ENCODE results near the gene SEPTIN5. TPM values are rescaled to one million over a fixed set of nuclear protein-coding genes. Genes with fewer than 3 reads are reported as not detected.
A peak's percentile ranks its signal among the peaks of the same experiment; 100 is the strongest.

The SEPTIN5 gene
- total and polyA plus RNA-seq, 9 of the 15 experiments (the other 6 are each of a cell fraction or from before 2014, with no cell fraction given) = 0.03 to 195 (median 119) TPM

DNA sequence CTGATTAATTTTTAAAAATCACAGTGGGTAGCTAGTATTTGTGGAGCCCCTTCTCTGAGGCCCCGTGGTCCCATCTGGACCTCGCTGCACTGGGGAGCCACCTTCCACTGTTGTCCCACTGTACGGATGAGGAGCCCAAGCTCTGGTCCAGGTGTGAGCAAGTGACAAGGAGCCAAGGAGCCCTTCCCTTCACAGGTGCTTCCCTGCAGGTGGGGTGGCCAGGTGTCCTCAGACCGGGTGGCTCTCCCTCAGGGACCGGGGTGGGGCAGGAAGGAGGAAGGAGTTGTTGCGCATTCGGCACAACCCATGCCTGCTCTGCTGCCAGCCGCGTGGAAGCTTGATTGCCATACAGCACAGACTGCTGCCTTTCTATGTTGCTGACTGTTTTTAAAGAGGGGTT, 10.4 kb upstream of the SEPTIN5 start (continued):
- TF ChIP-seq, protein P1, sequence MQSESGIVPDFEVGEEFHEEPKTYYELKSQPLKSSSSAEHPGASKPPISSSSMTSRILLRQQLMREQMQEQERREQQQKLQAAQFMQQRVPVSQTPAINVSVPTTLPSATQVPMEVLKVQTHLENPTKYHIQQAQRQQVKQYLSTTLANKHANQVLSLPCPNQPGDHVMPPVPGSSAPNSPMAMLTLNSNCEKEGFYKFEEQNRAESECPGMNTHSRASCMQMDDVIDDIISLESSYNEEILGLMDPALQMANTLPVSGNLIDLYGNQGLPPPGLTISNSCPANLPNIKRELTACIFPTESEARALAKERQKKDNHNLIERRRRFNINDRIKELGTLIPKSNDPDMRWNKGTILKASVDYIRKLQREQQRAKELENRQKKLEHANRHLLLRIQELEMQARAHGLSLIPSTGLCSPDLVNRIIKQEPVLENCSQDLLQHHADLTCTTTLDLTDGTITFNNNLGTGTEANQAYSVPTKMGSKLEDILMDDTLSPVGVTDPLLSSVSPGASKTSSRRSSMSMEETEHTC (IDR thresholded peaks at IDR 0.05) = no peak
- TF ChIP-seq ASH1L (IDR thresholded peaks at IDR 0.05; ENCODE audit: borderline replicate concordance, low read depth, partially characterized antibody) (no peak), ARID2 (IDR thresholded peaks at IDR 0.05) (no peak), FOXJ3 (CRISPR knock-in tag; IDR thresholded peaks at IDR 0.05) (no peak), LEF1 (IDR thresholded peaks at IDR 0.05) (no peak), SRSF3 (IDR thresholded peaks at IDR 0.05; ENCODE audit: insufficient read depth, low read length) (no peak), MYC (IDR thresholded peaks at IDR 0.05; ENCODE audit: low read depth, low read length) (no peak), MYC (CRISPR knock-in tag; IDR thresholded peaks at IDR 0.05; ENCODE audit: borderline replicate concordance, low read depth) (0 out of 2 replicates have a peak, but pooled peaks have one; percentile 37), CCAR2 (IDR thresholded peaks at IDR 0.05; ENCODE audit: low read depth, low read length) (no peak), CBX1 (IDR thresholded peaks at IDR 0.05; ENCODE audit: low read depth) (no peak), RFX7 (CRISPR knock-in tag; IDR thresholded peaks at IDR 0.05) (no peak), ZNF12 (CRISPR knock-in tag; IDR thresholded peaks at IDR 0.05) (no peak), CBX2 (IDR thresholded peaks at IDR 0.05; ENCODE audit: insufficient read depth, low read length, poor library complexity, severe bottlenecking) (peak; percentile 63), XRCC3 (IDR thresholded peaks at IDR 0.05) (no peak)
- TF ChIP-seq, protein P2, sequence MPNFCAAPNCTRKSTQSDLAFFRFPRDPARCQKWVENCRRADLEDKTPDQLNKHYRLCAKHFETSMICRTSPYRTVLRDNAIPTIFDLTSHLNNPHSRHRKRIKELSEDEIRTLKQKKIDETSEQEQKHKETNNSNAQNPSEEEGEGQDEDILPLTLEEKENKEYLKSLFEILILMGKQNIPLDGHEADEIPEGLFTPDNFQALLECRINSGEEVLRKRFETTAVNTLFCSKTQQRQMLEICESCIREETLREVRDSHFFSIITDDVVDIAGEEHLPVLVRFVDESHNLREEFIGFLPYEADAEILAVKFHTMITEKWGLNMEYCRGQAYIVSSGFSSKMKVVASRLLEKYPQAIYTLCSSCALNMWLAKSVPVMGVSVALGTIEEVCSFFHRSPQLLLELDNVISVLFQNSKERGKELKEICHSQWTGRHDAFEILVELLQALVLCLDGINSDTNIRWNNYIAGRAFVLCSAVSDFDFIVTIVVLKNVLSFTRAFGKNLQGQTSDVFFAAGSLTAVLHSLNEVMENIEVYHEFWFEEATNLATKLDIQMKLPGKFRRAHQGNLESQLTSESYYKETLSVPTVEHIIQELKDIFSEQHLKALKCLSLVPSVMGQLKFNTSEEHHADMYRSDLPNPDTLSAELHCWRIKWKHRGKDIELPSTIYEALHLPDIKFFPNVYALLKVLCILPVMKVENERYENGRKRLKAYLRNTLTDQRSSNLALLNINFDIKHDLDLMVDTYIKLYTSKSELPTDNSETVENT (CRISPR knock-in tag; IDR thresholded peaks at IDR 0.05) = peak; percentile 80; the same call in 1 of the 2 replicates
- TF ChIP-seq, protein P3, sequence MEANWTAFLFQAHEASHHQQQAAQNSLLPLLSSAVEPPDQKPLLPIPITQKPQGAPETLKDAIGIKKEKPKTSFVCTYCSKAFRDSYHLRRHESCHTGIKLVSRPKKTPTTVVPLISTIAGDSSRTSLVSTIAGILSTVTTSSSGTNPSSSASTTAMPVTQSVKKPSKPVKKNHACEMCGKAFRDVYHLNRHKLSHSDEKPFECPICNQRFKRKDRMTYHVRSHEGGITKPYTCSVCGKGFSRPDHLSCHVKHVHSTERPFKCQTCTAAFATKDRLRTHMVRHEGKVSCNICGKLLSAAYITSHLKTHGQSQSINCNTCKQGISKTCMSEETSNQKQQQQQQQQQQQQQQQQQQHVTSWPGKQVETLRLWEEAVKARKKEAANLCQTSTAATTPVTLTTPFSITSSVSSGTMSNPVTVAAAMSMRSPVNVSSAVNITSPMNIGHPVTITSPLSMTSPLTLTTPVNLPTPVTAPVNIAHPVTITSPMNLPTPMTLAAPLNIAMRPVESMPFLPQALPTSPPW (CRISPR knock-in tag; IDR thresholded peaks at IDR 0.05) = no peak
- TF ChIP-seq, protein P4, sequence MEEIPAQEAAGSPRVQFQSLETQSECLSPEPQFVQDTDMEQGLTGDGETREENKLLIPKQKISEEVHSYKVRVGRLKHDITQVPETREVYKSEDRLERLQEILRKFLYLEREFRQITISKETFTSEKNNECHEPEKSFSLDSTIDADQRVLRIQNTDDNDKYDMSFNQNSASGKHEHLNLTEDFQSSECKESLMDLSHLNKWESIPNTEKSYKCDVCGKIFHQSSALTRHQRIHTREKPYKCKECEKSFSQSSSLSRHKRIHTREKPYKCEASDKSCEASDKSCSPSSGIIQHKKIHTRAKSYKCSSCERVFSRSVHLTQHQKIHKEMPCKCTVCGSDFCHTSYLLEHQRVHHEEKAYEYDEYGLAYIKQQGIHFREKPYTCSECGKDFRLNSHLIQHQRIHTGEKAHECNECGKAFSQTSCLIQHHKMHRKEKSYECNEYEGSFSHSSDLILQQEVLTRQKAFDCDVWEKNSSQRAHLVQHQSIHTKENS (CRISPR knock-in tag; IDR thresholded peaks at IDR 0.05) = no peak
- TF ChIP-seq, protein P5, sequence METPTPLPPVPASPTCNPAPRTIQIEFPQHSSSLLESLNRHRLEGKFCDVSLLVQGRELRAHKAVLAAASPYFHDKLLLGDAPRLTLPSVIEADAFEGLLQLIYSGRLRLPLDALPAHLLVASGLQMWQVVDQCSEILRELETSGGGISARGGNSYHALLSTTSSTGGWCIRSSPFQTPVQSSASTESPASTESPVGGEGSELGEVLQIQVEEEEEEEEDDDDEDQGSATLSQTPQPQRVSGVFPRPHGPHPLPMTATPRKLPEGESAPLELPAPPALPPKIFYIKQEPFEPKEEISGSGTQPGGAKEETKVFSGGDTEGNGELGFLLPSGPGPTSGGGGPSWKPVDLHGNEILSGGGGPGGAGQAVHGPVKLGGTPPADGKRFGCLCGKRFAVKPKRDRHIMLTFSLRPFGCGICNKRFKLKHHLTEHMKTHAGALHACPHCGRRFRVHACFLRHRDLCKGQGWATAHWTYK (CRISPR knock-in tag; IDR thresholded peaks at IDR 0.05) = no peak
- TF ChIP-seq, protein P6, sequence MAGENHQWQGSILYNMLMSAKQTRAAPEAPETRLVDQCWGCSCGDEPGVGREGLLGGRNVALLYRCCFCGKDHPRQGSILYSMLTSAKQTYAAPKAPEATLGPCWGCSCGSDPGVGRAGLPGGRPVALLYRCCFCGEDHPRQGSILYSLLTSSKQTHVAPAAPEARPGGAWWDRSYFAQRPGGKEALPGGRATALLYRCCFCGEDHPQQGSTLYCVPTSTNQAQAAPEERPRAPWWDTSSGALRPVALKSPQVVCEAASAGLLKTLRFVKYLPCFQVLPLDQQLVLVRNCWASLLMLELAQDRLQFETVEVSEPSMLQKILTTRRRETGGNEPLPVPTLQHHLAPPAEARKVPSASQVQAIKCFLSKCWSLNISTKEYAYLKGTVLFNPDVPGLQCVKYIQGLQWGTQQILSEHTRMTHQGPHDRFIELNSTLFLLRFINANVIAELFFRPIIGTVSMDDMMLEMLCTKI (IDR thresholded peaks at IDR 0.05; ENCODE audit: partially characterized antibody) = no peak
